Panc1 (cell line): ENCODE measurements around the gene ZNF594. TPM values are rescaled to one million over a fixed set of nuclear protein-coding genes. Genes with fewer than 3 reads are reported as not detected.

Experiments used
- ATAC-seq: fragments of 200-7000 bp; cut with Tn5 transposase; 2 replicates; pipeline ENCODE4 v1.9.1; 2020; ENCODE audit warnings: mild to moderate bottlenecking, moderate library complexity
- BruUV-seq: library from RNA; stranded (reverse); fragments of 400-500 nt; replicated peaks from 2 replicates; lab custom pipeline; 2021; lab: Mats Ljungman, UMichigan
- CTCF ChIA-PET: fragments of 300-600 bp; sonication (Branson Sonifier 250); formaldehyde crosslinking; loops from one replicate; lab custom pipeline; 2022; ENCODE audit warnings: antibody characterized with exemption; lab: Charles Lee
- POLR2A ChIA-PET: fragments of 300-600 bp; sonication (Branson Sonifier 250); formaldehyde crosslinking; loops from one replicate; lab custom pipeline; 2022; ENCODE audit warnings: antibody characterized with exemption; lab: Charles Lee
- DNase-seq: peaks from one replicate; pipeline ENCODE4 v3.0.0-alpha.2; 2010; ENCODE audit warnings: low read depth, low spot score
- H3K27ac ChIP-seq: 2 replicates; pipeline ENCODE4 v1.5.1; 2011; ENCODE audit warnings: mild to moderate bottlenecking, low read length, inconsistent platforms
- H3K27me3 ChIP-seq: fragments of 200-500 bp; sonication (Bioruptor generic); 2 replicates; pipeline ENCODE4 v1.6.0; 2014; ENCODE audit warnings: low read length, inconsistent platforms; ENCODE audit not compliant: control insufficient read depth, insufficient read depth
- H3K36me3 ChIP-seq: fragments of 200-500 bp; sonication (Bioruptor generic); 2 replicates; pipeline ENCODE4 v1.5.1; 2014; ENCODE audit warnings: inconsistent platforms, mild to moderate bottlenecking, low read length, moderate library complexity; ENCODE audit not compliant: control insufficient read depth, insufficient read depth
- H3K4me1 ChIP-seq: 2 replicates; pipeline ENCODE4 v1.5.1; 2011; ENCODE audit warnings: inconsistent platforms, mild to moderate bottlenecking, low read length, moderate library complexity; ENCODE audit not compliant: control insufficient read depth, insufficient read depth
- H3K4me3 ChIP-seq, 2 experiments: 2 replicates each; pipeline ENCODE4 v1.5.1; 2011 to 2012; ENCODE audit warnings: low read depth in 2 of 2, low read length in 2 of 2, mild to moderate bottlenecking in 2 of 2, inconsistent platforms in 1 of 2, moderate library complexity in 1 of 2
- H3K9me3 ChIP-seq: fragments of 200-500 bp; sonication (Bioruptor generic); 2 replicates; pipeline ENCODE4 v1.5.1; 2014; ENCODE audit warnings: low read depth, mild to moderate bottlenecking, inconsistent platforms, low read length, moderate library complexity; ENCODE audit not compliant: control insufficient read depth, insufficient read depth
- CTCF ChIP-seq: fragments of 450-650 bp; IDR thresholded peaks from 2 replicates; pipeline ENCODE4 v1.5.1; 2017; ENCODE audit warnings: mild to moderate bottlenecking
- POLR2AphosphoS5 ChIP-seq: IDR thresholded peaks from 2 replicates; pipeline ENCODE4 v1.6.1; 2012; ENCODE audit warnings: mild to moderate bottlenecking, low read depth, low read length, moderate library complexity
- REST ChIP-seq, 2 experiments: IDR thresholded peaks; 2 replicates each; pipeline ENCODE4 v1.6.1; 2011 to 2012; ENCODE audit warnings: low read depth in 2 of 2, control low read depth in 1 of 2, low read length in 1 of 2, mild to moderate bottlenecking in 1 of 2, moderate library complexity in 1 of 2; ENCODE audit not compliant: insufficient read depth in 1 of 2
- SIN3A ChIP-seq: IDR thresholded peaks from 2 replicates; pipeline ENCODE4 v1.6.1; 2012; ENCODE audit warnings: low read depth, mild to moderate bottlenecking, low read length, moderate library complexity, borderline replicate concordance; ENCODE audit not compliant: insufficient read depth
- TCF7L2 ChIP-seq: IDR thresholded peaks from 2 replicates; pipeline ENCODE4 v1.6.1; 2011; ENCODE audit warnings: mild to moderate bottlenecking, low read depth, low read length, inconsistent platforms
- in situ Hi-C: cut with HindIII; loops from 2 replicates; pipeline ENCODE4 v1.10.0; 2016; ENCODE audit warnings: low sequenced_read_pairs, low pct_unique_long_range_greater_than_20kb
- intact Hi-C: fragments of 100-400 bp; cut with micrococcal nuclease; formaldehyde crosslinking; loops from one replicate; pipeline ENCODE4 v1.10.0; 2022; ENCODE audit not compliant: unreplicated experiment
- total RNA-seq: library from RNA; stranded (reverse); gene quantifications from one replicate; pipeline ENCODE4 v1.2.1, GENCODE V29; 2021; ENCODE audit not compliant: unreplicated experiment

The ZNF594 gene
- total RNA-seq, 1 experiment from 2014 or later: 5.6 TPM

- H3K4me3 ChIP-seq: no peak overlapping the region
- CTCF ChIA-PET: no interaction called here
- POLR2A ChIA-PET: no interaction called here
- intact Hi-C loops: no loop called here
- no peaks in the 10 kb centered on the region for H3K27me3 ChIP-seq
- H3K27ac ChIP-seq: no peak overlapping the region
- BruUV-seq: no TSS peak
- H3K36me3 ChIP-seq: no peaks in the 10 kb centered on the region
- ATAC-seq: peak; percentile 84
- in situ Hi-C loops: no loop called here
- peak; percentile 70 for DNase-seq
- peaks cover 4% of the 10 kb centered on the region for H3K4me1 ChIP-seq
- H3K9me3 ChIP-seq: no peaks in the 10 kb centered on the region
- no peak for TF ChIP-seq CTCF
- no peak for TF ChIP-seq SIN3A
- TF ChIP-seq TCF7L2: no peak
- no peak for TF ChIP-seq REST (IDR thresholded peaks at IDR 0.05; ENCODE audit: insufficient read depth in 1 of 2, low read depth in 2 of 2, low read length in 1 of 2)
- TF ChIP-seq POLR2AphosphoS5: no peak
Observed at GRCh38 chr17:5203908-5204294, 12.2 kb upstream of the ZNF594 start.

- CTCF ChIA-PET: no interaction called here
- Histone ChIP-seq H3K4me1 (peaks cover 4% of the 10 kb centered on the region), H3K4me3 (no peak overlapping the region), H3K9me3 (no peaks in the 10 kb centered on the region), H3K36me3 (no peaks in the 10 kb centered on the region), H3K27me3 (no peaks in the 10 kb centered on the region), H3K27ac (no peak overlapping the region; the same call in 1 of the 2 replicates)
- TF ChIP-seq TCF7L2: no peak
- no peak for TF ChIP-seq CTCF
- TF ChIP-seq POLR2AphosphoS5: no peak
- TF ChIP-seq SIN3A: no peak
- no peak for TF ChIP-seq REST (IDR thresholded peaks at IDR 0.05; ENCODE audit: insufficient read depth in 1 of 2, low read depth in 2 of 2, low read length in 1 of 2)
- intact Hi-C loops: no loop called here
- in situ Hi-C loops: no loop called here
- no TSS peak for BruUV-seq
- DNase-seq (no peak), ATAC-seq (peak; percentile 91)
- POLR2A ChIA-PET: no interaction called here
Observed at GRCh38 chr17:5203178-5203907, 11.7 kb upstream of the ZNF594 start.
